GM12878 (cell line): ENCODE results near the gene TBX15. TPM values are rescaled to one million over a fixed set of nuclear protein-coding genes. Genes with fewer than 3 reads are reported as not detected.

ENCODE experiments used
- ATAC-seq: fragments of 200-7000 bp; cut with Tn5 transposase; 3 replicates; pipeline ENCODE4 v1.9.1; 2020; ENCODE audit warnings: mild to moderate bottlenecking, moderate library complexity
- BruUV-seq: library from RNA; stranded (reverse); fragments of 400-500 nt; replicated peaks from 2 replicates; lab custom pipeline; 2021; lab: Mats Ljungman, UMichigan
- CTCF ChIA-PET: fragments of 300-600 bp; sonication (Branson Sonifier 250); formaldehyde crosslinking; extraction: SDS; loops from one replicate; lab custom pipeline; 2021; ENCODE audit warnings: inconsistent platforms; lab: Yijun Ruan, JAX
- POLR2A ChIA-PET: fragments of 350-600 bp; formaldehyde crosslinking; extraction: SDS; loops from one replicate; lab custom pipeline; 2021; ENCODE audit warnings: inconsistent platforms; lab: Charles Lee
- RAD21 ChIA-PET: fragments of 300-600 bp; sonication (Branson Sonifier 250); formaldehyde crosslinking; loops from one replicate; lab custom pipeline; 2023; ENCODE audit warnings: antibody characterized with exemption; ENCODE audit not compliant: unreplicated experiment; lab: Charles Lee
- SMC1A ChIA-PET: fragments of 300-600 bp; sonication (Branson Sonifier 250); formaldehyde crosslinking; loops from one replicate; lab custom pipeline; 2023; ENCODE audit not compliant: unreplicated experiment, uncharacterized antibody; lab: Charles Lee
- DNase-seq: peaks from one replicate; pipeline ENCODE4 v3.0.0-alpha.2; 2011; ENCODE audit warnings: low read depth, low spot score
- FAIRE-seq: peaks from 3 replicates; lab custom pipeline; 2011; peaks lifted over from hg19 to GRCh38; lab: Jason Lieb, UNC
- H2AFZ ChIP-seq: 2 replicates; pipeline ENCODE4 v1.6.0; 2011; ENCODE audit warnings: low read depth, low read length, control low read depth; ENCODE audit not compliant: control insufficient read depth
- H3K27ac ChIP-seq: 2 replicates; pipeline ENCODE4 v1.5.1; 2011; ENCODE audit warnings: control low read depth; ENCODE audit not compliant: control insufficient read depth, insufficient read depth
- H3K27me3 ChIP-seq, 2 experiments: replicated peaks in 1 of 2; 2 replicates each; pipeline versions ENCODE4 v1.6.0 to v1.6.1; 2011; ENCODE audit warnings: low read length in 1 of 2; ENCODE audit not compliant: control insufficient read depth in 2 of 2, insufficient read depth in 2 of 2
- H3K36me3 ChIP-seq, 2 experiments: 2 replicates each; pipeline ENCODE4 v1.5.1; 2011; ENCODE audit warnings: low read length in 1 of 2; ENCODE audit not compliant: control insufficient read depth in 2 of 2, insufficient read depth in 2 of 2
- H3K4me1 ChIP-seq: 2 replicates; pipeline ENCODE4 v1.6.1; 2011; ENCODE audit warnings: mild to moderate bottlenecking, low read length, moderate library complexity, mixed read lengths; ENCODE audit not compliant: control insufficient read depth, insufficient read depth
- H3K4me2 ChIP-seq: 2 replicates; pipeline ENCODE4 v1.6.0; 2011; ENCODE audit warnings: control low read depth; ENCODE audit not compliant: control insufficient read depth, insufficient read depth
- H3K4me3 ChIP-seq: fragments of 200-600 bp; sonication (generic); 2 replicates; pipeline ENCODE4 v1.5.1; 2016
- H3K79me2 ChIP-seq: 2 replicates; pipeline ENCODE4 v1.6.0; 2011; ENCODE audit warnings: low read length; ENCODE audit not compliant: control insufficient read depth, insufficient read depth
- H3K9ac ChIP-seq: 2 replicates; pipeline ENCODE4 v1.8.0; 2011; ENCODE audit warnings: low read length, control low read depth, mixed read lengths; ENCODE audit not compliant: control insufficient read depth, insufficient read depth
- H3K9me3 ChIP-seq: replicated peaks from 3 replicates; pipeline ENCODE4 v1.5.1; 2011; ENCODE audit warnings: mild to moderate bottlenecking, low read length; ENCODE audit not compliant: control insufficient read depth, insufficient read depth
- H4K20me1 ChIP-seq: 2 replicates; pipeline ENCODE4 v1.6.0; 2011; ENCODE audit not compliant: control insufficient read depth, insufficient read depth
- ETV6 ChIP-seq, 2 experiments: fragments of 450-650 bp in 1 of 2; IDR thresholded peaks in 1 of 2; conservative IDR thresholded peaks in 1 of 2; 2 replicates each; pipeline ENCODE4 v1.6.1; 2014; ENCODE audit warnings: antibody characterized with exemption in 1 of 2, borderline replicate concordance in 1 of 2, low read depth in 1 of 2, mild to moderate bottlenecking in 1 of 2, moderate library complexity in 1 of 2
- SPI1 ChIP-seq: IDR thresholded peaks from 2 replicates; pipeline ENCODE4 v1.6.1; 2011; ENCODE audit warnings: low read depth, mild to moderate bottlenecking, low read length, moderate library complexity, borderline replicate concordance; ENCODE audit not compliant: insufficient read depth
- ZNF274 ChIP-seq: IDR thresholded peaks from one replicate; pipeline ENCODE4 v1.8.0; 2011; ENCODE audit not compliant: insufficient read length, insufficient read depth
- WGBS: methylation state at CpG from one replicate; pipeline ENCODE4 v1.1.6; 2016; ENCODE audit warnings: low lambda C conversion rate; ENCODE audit not compliant: insufficient replicate concordance, insufficient coverage; ENCODE audit errors: missing lambda C conversion rate; 5-methylcytosine and 5-hydroxymethylcytosine counted together
- in situ Hi-C: fragments of 300-500 bp; cut with MboI; formaldehyde crosslinking; loops from 9 replicates; pipeline ENCODE4 v1.14.3; 2018; ENCODE audit warnings: mixed read lengths
- intact Hi-C: fragments of 100-400 bp; cut with micrococcal nuclease; formaldehyde crosslinking; loops from one replicate; pipeline ENCODE4 v1.14.2; 2022; ENCODE audit not compliant: unreplicated experiment
- polyA plus RNA-seq, 11 experiments: library from polyadenylated mRNA; depleted of rRNA in 4 of 11; unstranded in 6 of 11; stranded (reverse) in 5 of 11; fragments of >200 nt; fragmentation: Nextera tagmentation in 4 of 11; fragmentation: Illumina TruSeq in 1 of 11; extraction: Ambion mirVana in 4 of 11; extraction: Trizol in 1 of 11; gene quantifications; 1 replicate in 1 of 11; 2 replicates in 10 of 11; pipeline versions ENCODE4 v1.2.1 to v1.2.3, GENCODE V29; 2011 to 2016; ENCODE audit warnings: inconsistent platforms in 2 of 11, missing spikeins in 2 of 11, low read depth in 1 of 11
- total RNA-seq, 4 experiments: library from RNA; depleted of rRNA in 3 of 4; stranded (reverse); fragments of >200 nt in 3 of 4; fragmentation: Illumina TruSeq in 1 of 4; extraction: Trizol in 1 of 4; gene quantifications; 2 replicates each; pipeline versions ENCODE4 v1.2.1 to v1.2.3, GENCODE V29; 2013 to 2021

The TBX15 gene
- total and polyA plus RNA-seq, 10 of the 15 experiments (the other 5 are each of a cell fraction or from before 2014, with no cell fraction given) = 0.64 to 9.4 (median 0.99) TPM

DNA sequence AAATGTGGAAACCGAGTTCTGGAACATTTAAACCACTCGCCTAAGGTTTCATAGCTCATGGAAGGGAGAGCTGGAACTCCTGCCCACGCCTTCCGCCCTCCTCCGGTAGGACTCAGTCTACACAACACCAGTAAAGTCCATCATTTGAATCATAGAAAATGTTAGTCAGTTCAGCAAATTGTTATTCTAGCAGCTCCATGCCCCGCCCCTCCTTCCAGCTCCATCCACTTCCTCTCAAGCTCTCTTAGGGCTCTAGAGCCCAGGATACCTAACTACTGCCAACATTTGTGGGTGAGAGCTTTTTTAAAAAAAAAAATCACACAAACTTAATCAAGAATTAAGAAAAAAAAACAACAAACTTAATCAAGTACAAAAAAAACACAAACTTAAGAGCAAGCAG is 121.8 kb downstream of the TBX15 start:
- Histone ChIP-seq H3K79me2 (no peaks in the 10 kb centered on the region), H4K20me1 (no peaks in the 10 kb centered on the region), H3K4me3 (no peak overlapping the region), H3K27ac (no peak overlapping the region), H3K4me1 (no peaks in the 10 kb centered on the region), H3K9ac (no peak overlapping the region), H2AFZ (no peak overlapping the region), H3K36me3 (no peaks in the 10 kb centered on the region), H3K9me3 (no peaks in the 10 kb centered on the region), H3K27me3 (no peaks in the 10 kb centered on the region), H3K4me2 (no peak overlapping the region)
- ChIA-PET CTCF (interaction anchor here (1.2 kb wide), 1 partner anchor 39 kb away, joined by 3 read pairs; no protein-coding TSS in a partner anchor), RAD21 (no interaction called here), SMC1A (interaction anchor here (1.1 to 1.5 kb wide), 3 partner anchors 9 to 23 kb away, joined by 3 to 6 read pairs (median 4); no protein-coding TSS in a partner anchor), POLR2A (no interaction called here)
- DNase-seq (no peak), ATAC-seq (no peak), FAIRE-seq (no peak)
- WGBS = 42% methylated on average over 6 of the region's 6 CpGs
- BruUV-seq = no TSS peak
- TF ChIP-seq ETV6 (conservative IDR thresholded peaks at IDR 0.05 in 1 of 2, IDR thresholded peaks at IDR 0.05 in 1 of 2; ENCODE audit: borderline replicate concordance in 1 of 2, low read depth in 1 of 2) = no peak
- in situ Hi-C loops (no loop called here), intact Hi-C loops (no loop called here)

DNA sequence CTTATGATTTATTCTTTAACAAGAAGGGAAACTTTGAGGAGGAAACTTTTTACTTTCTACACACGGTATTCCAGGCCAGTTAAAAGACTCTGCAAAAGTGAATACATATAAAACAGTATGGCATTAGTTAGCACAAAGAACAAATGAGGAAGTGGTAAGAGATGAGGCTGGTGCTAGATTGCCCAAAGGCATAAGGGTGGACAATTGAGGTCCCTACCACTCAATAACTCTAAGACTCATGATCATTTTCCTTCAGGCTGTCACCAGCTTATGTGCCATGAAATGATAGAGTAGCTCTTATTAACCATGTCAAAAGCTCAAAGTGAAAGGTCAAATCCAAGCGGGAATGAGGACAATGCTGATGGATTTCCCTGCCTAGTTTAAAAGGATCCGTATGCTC is 124.5 kb downstream of the TBX15 start:
- no peak overlapping the region for H3K9ac ChIP-seq
- RAD21 ChIA-PET = interaction anchor here (1.5 kb wide), 1 partner anchor 22 kb away, joined by 3 read pairs; no protein-coding TSS in a partner anchor
- 38% methylated on average over 3 of the region's 3 CpGs for WGBS
- CTCF ChIA-PET = no interaction called here
- no peak for FAIRE-seq
- H2AFZ ChIP-seq = no peak overlapping the region
- SMC1A ChIA-PET = interaction anchor here (2.0 kb wide), 1 partner anchor 21 kb away, joined by 5 read pairs; no protein-coding TSS in a partner anchor
- H3K4me3 ChIP-seq = no peak overlapping the region
- H3K36me3 ChIP-seq = no peaks in the 10 kb centered on the region
- H3K4me2 ChIP-seq = no peak overlapping the region
- no peaks in the 10 kb centered on the region for H3K27me3 ChIP-seq
- intact Hi-C loops = no loop called here
- no TSS peak for BruUV-seq
- no peaks in the 10 kb centered on the region for H3K79me2 ChIP-seq
- TF ChIP-seq ZNF274 (no peak), SPI1 (peak; percentile 45; the same call in 1 of the 2 replicates)
- TF ChIP-seq, all 136 proteins: peak for 1
- Histone ChIP-seq H3K4me1 (no peaks in the 10 kb centered on the region), H3K27ac (no peak overlapping the region), H3K9me3 (no peaks in the 10 kb centered on the region), H4K20me1 (no peaks in the 10 kb centered on the region)
- DNase-seq (no peak), ATAC-seq (0 out of 3 replicates have a peak, but pooled peaks have one; percentile 34)
- POLR2A ChIA-PET = no interaction called here
- in situ Hi-C loops = no loop called here
